ENCODE data around the gene CFAP65.

GRCh38 chr2:219065484-219065883, 24.2 kb upstream of the CFAP65 start:
- TF ChIP-seq CTCF (IDR thresholded peaks at IDR 0.05) = no peak
- TF ChIP-seq POLR2A (IDR thresholded peaks at IDR 0.05) = no peak

Measured in right lobe of liver (tissue), 4 donors.